HCT116 (cell line): ENCODE results near the gene CLTA. TPM values are rescaled to one million over a fixed set of nuclear protein-coding genes. Genes with fewer than 3 reads are reported as not detected.

ENCODE experiments used
- ATAC-seq: fragments of 200-7000 bp; cut with Tn5 transposase; 2 replicates; pipeline ENCODE4 v1.9.1; 2020; ENCODE audit warnings: mild to moderate bottlenecking, moderate library complexity
- BruUV-seq: library from RNA; stranded (reverse); fragments of 400-500 nt; replicated peaks from 2 replicates; lab custom pipeline; 2021; lab: Mats Ljungman, UMichigan
- CTCF ChIA-PET: fragments of 300-600 bp; sonication (Branson Sonifier 250); formaldehyde crosslinking; loops from one replicate; lab custom pipeline; 2021; ENCODE audit warnings: antibody characterized with exemption; lab: Charles Lee
- POLR2A ChIA-PET: fragments of 300-600, 350-600 bp; sonication (Branson Sonifier 250); formaldehyde crosslinking; loops from one replicate; lab custom pipeline; 2021; ENCODE audit warnings: antibody characterized with exemption; lab: Charles Lee
- RAD21 ChIA-PET, 2 experiments: fragments of 300-600 bp; sonication (Branson Sonifier 250); formaldehyde crosslinking; loops; one replicate each; lab custom pipeline; 2023; ENCODE audit warnings: low total read pairs in 2 of 2; ENCODE audit not compliant: uncharacterized antibody in 2 of 2, unreplicated experiment in 2 of 2, low non-redundant PET in 1 of 2; lab: Charles Lee
- DNase-seq: peaks from one replicate; pipeline ENCODE4 v3.0.0-alpha.2; 2010; ENCODE audit warnings: low read depth, low spot score
- H2AFZ ChIP-seq: fragments of 200-600 bp; shearing (Covaris generic), sonication (generic); 2 replicates; pipeline ENCODE4 v1.6.1; 2017; ENCODE audit warnings: low read depth, mixed run types, mixed read lengths, antibody characterized with exemption, low read length; ENCODE audit not compliant: poor library complexity, severe bottlenecking
- H3K27ac ChIP-seq: 2 replicates; pipeline ENCODE4 v1.5.1; 2012; ENCODE audit warnings: low read depth, low read length
- H3K27me3 ChIP-seq: fragments of 200-600 bp; sonication (generic); 2 replicates; pipeline ENCODE4 v1.6.1; 2016; ENCODE audit warnings: mixed run types, low read length, mixed read lengths; ENCODE audit not compliant: insufficient read depth
- H3K36me3 ChIP-seq, 2 experiments: fragments of 200-500 bp in 1 of 2; fragments of 200-600 bp in 1 of 2; sonication (Bioruptor generic) in 1 of 2; sonication (generic) in 1 of 2; 2 replicates each; pipeline versions ENCODE4 v1.5.1 to v1.6.1; 2014 to 2016; ENCODE audit warnings: low read length in 2 of 2, inconsistent platforms in 1 of 2, mixed read lengths in 1 of 2, mixed run types in 1 of 2; ENCODE audit not compliant: insufficient read depth in 2 of 2, control insufficient read depth in 1 of 2
- H3K4me1 ChIP-seq, 2 experiments: fragments of 200-600 bp in 1 of 2; sonication (generic) in 1 of 2; 2 replicates each; pipeline versions ENCODE4 v1.5.1 to v1.6.1; 2012 to 2017; ENCODE audit warnings: low read length in 2 of 2, inconsistent platforms in 1 of 2, mild to moderate bottlenecking in 1 of 2, mixed read lengths in 1 of 2, mixed run types in 1 of 2, moderate library complexity in 1 of 2; ENCODE audit not compliant: insufficient read depth in 2 of 2, control insufficient read depth in 1 of 2
- H3K4me2 ChIP-seq: fragments of 200-600 bp; sonication (generic); 2 replicates; pipeline ENCODE4 v1.6.1; 2017; ENCODE audit warnings: mixed run types, low read length, mixed read lengths
- H3K4me3 ChIP-seq, 2 experiments: fragments of 200-600 bp in 1 of 2; sonication (generic) in 1 of 2; replicated peaks in 1 of 2; 2 replicates each; pipeline ENCODE4 v1.5.1; 2011 to 2016; ENCODE audit warnings: low read length in 2 of 2, control low read depth in 1 of 2, low read depth in 1 of 2, mild to moderate bottlenecking in 1 of 2, mixed read lengths in 1 of 2, mixed run types in 1 of 2
- H3K79me2 ChIP-seq: fragments of 200-600 bp; sonication (generic); 2 replicates; pipeline ENCODE4 v1.6.1; 2017; ENCODE audit warnings: mild to moderate bottlenecking, mixed run types, low read length, moderate library complexity, mixed read lengths; ENCODE audit not compliant: insufficient read depth
- H3K9ac ChIP-seq: fragments of 200-600 bp; sonication (generic); 2 replicates; pipeline ENCODE4 v1.6.1; 2016; ENCODE audit warnings: low read length, mixed read lengths
- H3K9me2 ChIP-seq: fragments of 200-600 bp; sonication (generic), shearing (Covaris generic); 2 replicates; pipeline ENCODE4 v1.6.1; 2017; ENCODE audit warnings: mixed run types, mild to moderate bottlenecking, moderate library complexity; ENCODE audit not compliant: insufficient read depth
- H3K9me3 ChIP-seq, 2 experiments: fragments of 200-500 bp in 1 of 2; fragments of 200-600 bp in 1 of 2; sonication (Bioruptor generic) in 1 of 2; sonication (generic) in 1 of 2; 2 replicates each; pipeline ENCODE4 v1.6.1; 2014 to 2017; ENCODE audit warnings: low read length in 2 of 2, mixed read lengths in 2 of 2, inconsistent platforms in 1 of 2, low read depth in 1 of 2, mild to moderate bottlenecking in 1 of 2, mixed run types in 1 of 2, moderate library complexity in 1 of 2; ENCODE audit not compliant: control insufficient read depth in 1 of 2, insufficient read depth in 1 of 2
- H4K20me1 ChIP-seq: fragments of 200-600 bp; sonication (generic), shearing (Covaris generic); 2 replicates; pipeline ENCODE4 v1.6.1; 2017; ENCODE audit warnings: mixed run types, mild to moderate bottlenecking, moderate library complexity; ENCODE audit not compliant: insufficient read depth
- EGR1 ChIP-seq: IDR thresholded peaks from 2 replicates; pipeline ENCODE4 v1.6.1; 2012; ENCODE audit warnings: low read depth
- EZH2 ChIP-seq: fragments of 200-600 bp; sonication (generic); IDR thresholded peaks from 2 replicates; pipeline ENCODE4 v1.6.1; 2017; ENCODE audit warnings: antibody characterized with exemption, mixed run types
- EZH2phosphoT487 ChIP-seq: fragments of 200-600 bp; IDR thresholded peaks from 2 replicates; pipeline ENCODE4 v1.6.1; 2018; ENCODE audit warnings: antibody characterized with exemption, borderline replicate concordance
- FOSL1 ChIP-seq: IDR thresholded peaks from 2 replicates; pipeline ENCODE4 v1.6.1; 2012; ENCODE audit warnings: low read depth
- JUND ChIP-seq: IDR thresholded peaks from 2 replicates; pipeline ENCODE4 v1.6.1; 2012
- RAD21 ChIP-seq: IDR thresholded peaks from 2 replicates; pipeline ENCODE4 v1.6.1; 2012; ENCODE audit warnings: low read depth, mild to moderate bottlenecking
- YY1 ChIP-seq: IDR thresholded peaks from 2 replicates; pipeline ENCODE4 v1.6.1; 2011; ENCODE audit warnings: low read length, low read depth, moderate library complexity, mild to moderate bottlenecking; ENCODE audit not compliant: insufficient replicate concordance; ENCODE audit errors: extremely low read depth
- ZFX ChIP-seq: fragments of 450-650 bp; IDR thresholded peaks from 2 replicates; pipeline ENCODE4 v1.6.1; 2017
- ZNF274 ChIP-seq: fragments of 200-500 bp; sonication (Bioruptor generic); IDR thresholded peaks from 2 replicates; pipeline ENCODE4 v1.6.1; 2014; ENCODE audit warnings: mild to moderate bottlenecking, low read depth, low read length, inconsistent platforms
- intact Hi-C: fragments of 100-400 bp; cut with micrococcal nuclease; formaldehyde crosslinking; loops from 2 replicates; pipeline ENCODE4 v1.10.0; 2022
- total RNA-seq: library from RNA; stranded (reverse); gene quantifications from one replicate; pipeline ENCODE4 v1.2.1, GENCODE V29; 2021; ENCODE audit not compliant: unreplicated experiment
- TF ChIP-seq, protein P1 (sequence below): IDR thresholded peaks from 2 replicates; pipeline ENCODE4 v1.6.1; 2012
- TF ChIP-seq, protein P2 (sequence below): IDR thresholded peaks from 2 replicates; pipeline ENCODE4 v1.6.1; 2011; ENCODE audit warnings: mild to moderate bottlenecking, low read length, moderate library complexity; ENCODE audit not compliant: insufficient replicate concordance; ENCODE audit errors: extremely low read depth
- TF ChIP-seq, protein P3 (sequence below): IDR thresholded peaks from 2 replicates; pipeline ENCODE4 v1.6.1; 2012; ENCODE audit warnings: low read depth
- TF ChIP-seq, protein P4 (sequence below): IDR thresholded peaks from 2 replicates; pipeline ENCODE4 v1.6.1; 2012

CLTA gene
- total RNA-seq, 1 experiment from 2014 or later, result 152 TPM

DNA sequence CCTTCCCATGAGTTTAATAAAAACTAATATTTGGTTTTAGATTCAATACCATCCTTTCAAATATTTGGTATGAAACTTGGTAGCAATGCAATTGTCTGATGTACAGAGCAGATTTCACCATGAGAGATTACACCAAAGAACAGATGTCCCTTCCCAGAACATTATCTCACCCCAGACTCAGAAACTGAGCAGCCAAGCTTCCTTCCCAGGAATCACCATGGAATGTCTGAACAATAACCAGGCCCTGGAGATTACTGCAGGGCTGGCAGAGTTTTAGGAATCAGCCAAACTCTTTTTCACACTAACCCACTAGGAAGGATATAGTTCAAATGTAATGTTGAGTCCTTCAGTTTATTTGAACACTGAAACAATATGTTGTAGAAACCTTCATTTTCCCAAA lies 23.9 kb downstream of the CLTA start:
- ChIA-PET RAD21 (no interaction called here), CTCF (no interaction called here)
- no peaks in the 10 kb centered on the region for H3K27me3 ChIP-seq
- ATAC-seq (no peak), DNase-seq (no peak)
- peaks cover 36% of the 10 kb centered on the region for H3K79me2 ChIP-seq
- no peak overlapping the region for H3K4me3 ChIP-seq
- no peaks in the 10 kb centered on the region for H3K4me1 ChIP-seq
- no peak overlapping the region for H3K4me2 ChIP-seq
- BruUV-seq, result no TSS peak
- intact Hi-C loops, result no loop called here
- H3K9ac ChIP-seq, result no peak overlapping the region
- 0 out of 2 replicates have a peak, but pooled peaks cover 3% of the 10 kb centered on the region for H4K20me1 ChIP-seq
- H3K9me2 ChIP-seq, result no peaks in the 10 kb centered on the region
- peaks cover 28 to 30% of the 10 kb centered on the region in 2 experiments for H3K36me3 ChIP-seq
- H2AFZ ChIP-seq, result no peak overlapping the region
- H3K27ac ChIP-seq, result no peak overlapping the region
- TF ChIP-seq RAD21, result no peak
- TF ChIP-seq EZH2, result no peak
- TF ChIP-seq, protein P1, sequence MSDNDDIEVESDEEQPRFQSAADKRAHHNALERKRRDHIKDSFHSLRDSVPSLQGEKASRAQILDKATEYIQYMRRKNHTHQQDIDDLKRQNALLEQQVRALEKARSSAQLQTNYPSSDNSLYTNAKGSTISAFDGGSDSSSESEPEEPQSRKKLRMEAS, result no peak
- TF ChIP-seq EZH2phosphoT487, result no peak
- TF ChIP-seq, all 23 proteins: peak for 0
- no peaks in the 10 kb centered on the region for H3K9me3 ChIP-seq
- POLR2A ChIA-PET, result no interaction called here

DNA sequence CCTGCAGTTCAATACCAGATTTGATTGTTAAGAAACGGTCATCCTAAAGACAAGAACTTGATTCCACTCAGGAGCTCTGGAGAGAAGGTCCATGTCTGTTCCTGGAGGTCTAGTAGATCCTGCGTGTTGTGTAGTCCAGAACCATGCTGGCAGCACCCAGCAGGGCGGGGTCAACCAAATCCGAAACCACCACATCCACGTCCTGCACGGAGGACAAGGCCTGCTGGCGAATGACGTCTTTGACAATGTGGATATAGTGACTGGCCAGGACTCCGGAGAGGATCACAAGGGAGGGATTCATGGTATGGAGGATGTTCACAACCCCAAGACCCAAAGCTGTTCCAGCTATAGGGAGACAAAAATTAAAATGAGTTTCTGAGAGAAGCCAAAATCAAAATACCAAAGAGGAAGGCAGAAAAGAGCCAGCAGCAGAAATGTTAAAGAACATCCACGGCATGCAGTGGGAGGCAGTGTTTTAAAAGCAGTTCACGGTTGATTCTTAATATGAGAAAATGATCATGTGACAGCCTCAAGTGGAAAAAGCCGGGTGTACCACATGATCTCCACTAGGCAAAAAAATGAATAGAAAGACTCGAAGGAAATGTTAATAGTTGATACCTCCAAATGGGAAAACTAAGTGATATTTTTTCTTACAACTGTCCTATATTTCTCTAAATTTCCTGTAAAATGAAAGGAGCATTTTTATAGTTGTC lies 26.7 kb downstream of the CLTA start:
- DNase-seq, result no peak
- no peaks in the 10 kb centered on the region for H3K27me3 ChIP-seq
- H3K4me1 ChIP-seq, result no peaks in the 10 kb centered on the region
- H2AFZ ChIP-seq, result no peak overlapping the region
- RAD21 ChIA-PET, result no interaction called here
- H3K9me2 ChIP-seq, result no peaks in the 10 kb centered on the region
- POLR2A ChIA-PET, result no interaction called here
- H3K4me2 ChIP-seq, result no peak overlapping the region
- H3K9ac ChIP-seq, result no peak overlapping the region
- no peaks in the 10 kb centered on the region for H3K9me3 ChIP-seq
- no peaks in the 10 kb centered on the region for H4K20me1 ChIP-seq
- intact Hi-C loops, result no loop called here
- peaks cover 9% of the 10 kb centered on the region; the same call in 1 of the 2 replicates for H3K79me2 ChIP-seq
- CTCF ChIA-PET, result no interaction called here
- H3K4me3 ChIP-seq, result no peak overlapping the region
- ATAC-seq, result no peak
- H3K36me3 ChIP-seq, result peaks cover 12 to 17% of the 10 kb centered on the region in 2 experiments
- BruUV-seq, result no TSS peak
- no peak overlapping the region for H3K27ac ChIP-seq
- TF ChIP-seq YY1 (no peak), EGR1 (no peak), JUND (no peak), EZH2phosphoT487 (no peak), FOSL1 (no peak), ZNF274 (no peak), ZFX (no peak), RAD21 (no peak)
- TF ChIP-seq, protein P2, sequence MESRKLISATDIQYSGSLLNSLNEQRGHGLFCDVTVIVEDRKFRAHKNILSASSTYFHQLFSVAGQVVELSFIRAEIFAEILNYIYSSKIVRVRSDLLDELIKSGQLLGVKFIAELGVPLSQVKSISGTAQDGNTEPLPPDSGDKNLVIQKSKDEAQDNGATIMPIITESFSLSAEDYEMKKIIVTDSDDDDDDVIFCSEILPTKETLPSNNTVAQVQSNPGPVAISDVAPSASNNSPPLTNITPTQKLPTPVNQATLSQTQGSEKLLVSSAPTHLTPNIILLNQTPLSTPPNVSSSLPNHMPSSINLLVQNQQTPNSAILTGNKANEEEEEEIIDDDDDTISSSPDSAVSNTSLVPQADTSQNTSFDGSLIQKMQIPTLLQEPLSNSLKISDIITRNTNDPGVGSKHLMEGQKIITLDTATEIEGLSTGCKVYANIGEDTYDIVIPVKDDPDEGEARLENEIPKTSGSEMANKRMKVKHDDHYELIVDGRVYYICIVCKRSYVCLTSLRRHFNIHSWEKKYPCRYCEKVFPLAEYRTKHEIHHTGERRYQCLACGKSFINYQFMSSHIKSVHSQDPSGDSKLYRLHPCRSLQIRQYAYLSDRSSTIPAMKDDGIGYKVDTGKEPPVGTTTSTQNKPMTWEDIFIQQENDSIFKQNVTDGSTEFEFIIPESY, result no peak
- TF ChIP-seq, protein P1, result no peak
- TF ChIP-seq, protein P3, sequence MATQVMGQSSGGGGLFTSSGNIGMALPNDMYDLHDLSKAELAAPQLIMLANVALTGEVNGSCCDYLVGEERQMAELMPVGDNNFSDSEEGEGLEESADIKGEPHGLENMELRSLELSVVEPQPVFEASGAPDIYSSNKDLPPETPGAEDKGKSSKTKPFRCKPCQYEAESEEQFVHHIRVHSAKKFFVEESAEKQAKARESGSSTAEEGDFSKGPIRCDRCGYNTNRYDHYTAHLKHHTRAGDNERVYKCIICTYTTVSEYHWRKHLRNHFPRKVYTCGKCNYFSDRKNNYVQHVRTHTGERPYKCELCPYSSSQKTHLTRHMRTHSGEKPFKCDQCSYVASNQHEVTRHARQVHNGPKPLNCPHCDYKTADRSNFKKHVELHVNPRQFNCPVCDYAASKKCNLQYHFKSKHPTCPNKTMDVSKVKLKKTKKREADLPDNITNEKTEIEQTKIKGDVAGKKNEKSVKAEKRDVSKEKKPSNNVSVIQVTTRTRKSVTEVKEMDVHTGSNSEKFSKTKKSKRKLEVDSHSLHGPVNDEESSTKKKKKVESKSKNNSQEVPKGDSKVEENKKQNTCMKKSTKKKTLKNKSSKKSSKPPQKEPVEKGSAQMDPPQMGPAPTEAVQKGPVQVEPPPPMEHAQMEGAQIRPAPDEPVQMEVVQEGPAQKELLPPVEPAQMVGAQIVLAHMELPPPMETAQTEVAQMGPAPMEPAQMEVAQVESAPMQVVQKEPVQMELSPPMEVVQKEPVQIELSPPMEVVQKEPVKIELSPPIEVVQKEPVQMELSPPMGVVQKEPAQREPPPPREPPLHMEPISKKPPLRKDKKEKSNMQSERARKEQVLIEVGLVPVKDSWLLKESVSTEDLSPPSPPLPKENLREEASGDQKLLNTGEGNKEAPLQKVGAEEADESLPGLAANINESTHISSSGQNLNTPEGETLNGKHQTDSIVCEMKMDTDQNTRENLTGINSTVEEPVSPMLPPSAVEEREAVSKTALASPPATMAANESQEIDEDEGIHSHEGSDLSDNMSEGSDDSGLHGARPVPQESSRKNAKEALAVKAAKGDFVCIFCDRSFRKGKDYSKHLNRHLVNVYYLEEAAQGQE, result no peak
- TF ChIP-seq, protein P4, sequence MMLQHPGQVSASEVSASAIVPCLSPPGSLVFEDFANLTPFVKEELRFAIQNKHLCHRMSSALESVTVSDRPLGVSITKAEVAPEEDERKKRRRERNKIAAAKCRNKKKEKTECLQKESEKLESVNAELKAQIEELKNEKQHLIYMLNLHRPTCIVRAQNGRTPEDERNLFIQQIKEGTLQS, result no peak
